ENCODE measurements around the gene VWA3B.
"Not testable (repeated sequence)": the region's sequence is repeated elsewhere in the genome, so short reads cannot be mapped to it uniquely, and the experiment has no call there.

Gene VWA3B

DNA sequence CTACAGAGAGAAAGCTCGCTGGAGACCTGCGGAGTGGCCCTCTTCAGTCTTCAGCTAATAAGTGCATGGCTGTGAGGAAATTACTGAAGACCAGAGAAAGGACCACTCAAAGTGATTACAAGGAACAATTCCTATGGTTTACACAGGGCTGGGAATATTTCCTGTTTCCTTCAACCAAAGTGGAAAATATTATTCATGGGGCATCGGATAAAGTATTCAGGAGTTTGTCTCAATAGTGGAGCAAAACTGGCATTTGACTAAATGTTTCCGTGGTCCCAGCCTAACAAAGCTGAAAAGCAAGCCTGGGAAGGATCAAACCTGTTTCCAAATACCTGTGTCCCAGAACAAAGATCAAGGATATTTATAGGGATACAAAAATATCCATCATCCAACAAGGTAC is 227.3 kb downstream of the VWA3B start:
- no peak for TF ChIP-seq YY1 (IDR thresholded peaks at IDR 0.05; ENCODE audit: insufficient read depth, insufficient read length)
- no peak for TF ChIP-seq SUZ12 (IDR thresholded peaks at IDR 0.05; ENCODE audit: extremely low read depth, insufficient read depth, insufficient read length)
- no peaks in the 10 kb centered on the region for H3K36me3 ChIP-seq (ENCODE audit: insufficient read depth, insufficient read length, low read length)
- no peak for DNase-seq (ENCODE audit: low read depth, low spot score)
- peaks cover 28% of the 10 kb centered on the region for H3K9me3 ChIP-seq (ENCODE audit: insufficient read depth, low read length)
- no peak overlapping the region for H3K9ac ChIP-seq (ENCODE audit: insufficient read length, low read depth)
- no peak overlapping the region for H3K4me3 ChIP-seq (ENCODE audit: insufficient read length, low read depth)
- no peaks in the 10 kb centered on the region for H3K4me1 ChIP-seq (ENCODE audit: insufficient read depth, insufficient read length)
- no peaks in the 10 kb centered on the region for H3K27me3 ChIP-seq (ENCODE audit: insufficient read depth, insufficient read length)

GRCh38 chr2:98315957-98316356 is 229.0 kb downstream of the VWA3B start:
- no peaks in the 10 kb centered on the region for H3K36me3 ChIP-seq (ENCODE audit: insufficient read depth, insufficient read length, low read length)
- peaks cover 45% of the 10 kb centered on the region for H3K9me3 ChIP-seq (ENCODE audit: insufficient read depth, low read length)
- H3K4me3 ChIP-seq (ENCODE audit: insufficient read length, low read depth), result no peak overlapping the region

GRCh38 chr2:98317214-98317613 is 230.2 kb downstream of the VWA3B start:
- Histone ChIP-seq H3K9ac (ENCODE audit: insufficient read length, low read depth) (no peak overlapping the region), H3K9me3 (ENCODE audit: insufficient read depth, low read length) (peaks cover 58% of the 10 kb centered on the region), H3K27me3 (ENCODE audit: insufficient read depth, insufficient read length) (no peaks in the 10 kb centered on the region), H3K4me1 (ENCODE audit: insufficient read depth, insufficient read length) (no peaks in the 10 kb centered on the region), H3K4me3 (ENCODE audit: insufficient read length, low read depth) (no peak overlapping the region), H3K36me3 (ENCODE audit: insufficient read depth, insufficient read length, low read length) (no peaks in the 10 kb centered on the region)
- no peak for DNase-seq (ENCODE audit: low read depth, low spot score)
- TF ChIP-seq ZNF274 (IDR thresholded peaks at IDR 0.05; ENCODE audit: low read depth, low read length), result no peak
- no peak for TF ChIP-seq SUZ12 (IDR thresholded peaks at IDR 0.05; ENCODE audit: extremely low read depth, insufficient read depth, insufficient read length)
- TF ChIP-seq YY1 (IDR thresholded peaks at IDR 0.05; ENCODE audit: insufficient read depth, insufficient read length), result no peak

More at GRCh38 chr2:98315957-98316356, 229.0 kb downstream of the VWA3B start:
- Histone ChIP-seq H3K9ac (ENCODE audit: insufficient read length, low read depth) (no peak overlapping the region), H3K4me1 (ENCODE audit: insufficient read depth, insufficient read length) (no peaks in the 10 kb centered on the region), H3K27me3 (ENCODE audit: insufficient read depth, insufficient read length) (no peaks in the 10 kb centered on the region)
- TF ChIP-seq SUZ12 (IDR thresholded peaks at IDR 0.05; ENCODE audit: extremely low read depth, insufficient read depth, insufficient read length), result no peak
- TF ChIP-seq ZNF274 (IDR thresholded peaks at IDR 0.05; ENCODE audit: low read depth, low read length), result no peak
- no peak for TF ChIP-seq YY1 (IDR thresholded peaks at IDR 0.05; ENCODE audit: insufficient read depth, insufficient read length)
- DNase-seq (ENCODE audit: low read depth, low spot score), result no peak

- not testable (repeated sequence) for H3K27me3 ChIP-seq (ENCODE audit: insufficient read depth, insufficient read length)
- H3K9me3 ChIP-seq (ENCODE audit: insufficient read depth, low read length), result peaks cover 74% of the 10 kb centered on the region
Measured at GRCh38 chr2:98320171-98320570, 233.2 kb downstream of the VWA3B start.

GRCh38 chr2:98324181-98324580 is 237.2 kb downstream of the VWA3B start:
- Histone ChIP-seq H3K36me3 (ENCODE audit: insufficient read depth, insufficient read length, low read length) (no peaks in the 10 kb centered on the region), H3K4me1 (ENCODE audit: insufficient read depth, insufficient read length) (no peaks in the 10 kb centered on the region), H3K4me3 (ENCODE audit: insufficient read length, low read depth) (no peak overlapping the region), H3K27me3 (ENCODE audit: insufficient read depth, insufficient read length) (no peaks in the 10 kb centered on the region), H3K9me3 (ENCODE audit: insufficient read depth, low read length) (peaks cover 61% of the 10 kb centered on the region), H3K9ac (ENCODE audit: insufficient read length, low read depth) (no peak overlapping the region)
- no peak for DNase-seq (ENCODE audit: low read depth, low spot score)
- TF ChIP-seq YY1 (IDR thresholded peaks at IDR 0.05; ENCODE audit: insufficient read depth, insufficient read length), result no peak
- no peak for TF ChIP-seq SUZ12 (IDR thresholded peaks at IDR 0.05; ENCODE audit: extremely low read depth, insufficient read depth, insufficient read length)
- TF ChIP-seq ZNF274 (IDR thresholded peaks at IDR 0.05; ENCODE audit: low read depth, low read length), result no peak

More at GRCh38 chr2:98320171-98320570, 233.2 kb downstream of the VWA3B start:
- H3K36me3 ChIP-seq (ENCODE audit: insufficient read depth, insufficient read length, low read length); DNase-seq (ENCODE audit: low read depth, low spot score); H3K4me3 ChIP-seq (ENCODE audit: insufficient read length, low read depth); H3K4me1 ChIP-seq (ENCODE audit: insufficient read depth, insufficient read length); H3K9ac ChIP-seq (ENCODE audit: insufficient read length, low read depth): not testable (repeated sequence)

- Histone ChIP-seq H3K36me3 (ENCODE audit: insufficient read depth, insufficient read length, low read length) (no peaks in the 10 kb centered on the region), H3K27me3 (ENCODE audit: insufficient read depth, insufficient read length) (no peaks in the 10 kb centered on the region), H3K4me1 (ENCODE audit: insufficient read depth, insufficient read length) (no peaks in the 10 kb centered on the region), H3K9ac (ENCODE audit: insufficient read length, low read depth) (no peak overlapping the region), H3K9me3 (ENCODE audit: insufficient read depth, low read length) (peaks cover 26% of the 10 kb centered on the region), H3K4me3 (ENCODE audit: insufficient read length, low read depth) (no peak overlapping the region)
- no peak for DNase-seq (ENCODE audit: low read depth, low spot score)
- TF ChIP-seq SUZ12 (IDR thresholded peaks at IDR 0.05; ENCODE audit: extremely low read depth, insufficient read depth, insufficient read length) (no peak), YY1 (IDR thresholded peaks at IDR 0.05; ENCODE audit: insufficient read depth, insufficient read length) (no peak), ZNF274 (IDR thresholded peaks at IDR 0.05; ENCODE audit: low read depth, low read length) (no peak)
Measured at GRCh38 chr2:98327776-98328175, 240.8 kb downstream of the VWA3B start.

DNA sequence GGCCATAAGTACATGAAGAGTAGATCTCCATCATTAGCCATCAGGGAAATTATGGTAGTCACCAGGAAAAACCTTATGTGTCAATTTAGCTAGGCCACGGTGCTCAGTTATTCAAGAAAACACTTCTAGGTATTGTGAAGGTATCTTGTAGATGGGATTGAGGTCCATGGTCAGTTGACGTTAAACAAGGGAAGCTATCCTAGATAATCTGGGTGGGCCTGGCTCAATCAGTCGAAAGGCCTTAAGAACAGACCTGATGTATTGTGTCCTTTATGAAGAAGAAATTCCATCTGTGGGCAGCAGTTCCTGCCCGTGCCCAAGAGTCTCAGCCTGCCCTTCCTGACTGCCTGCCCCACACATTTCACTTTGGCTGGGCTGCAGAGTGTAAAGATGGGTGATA is 242.6 kb downstream of the VWA3B start:
- no peaks in the 10 kb centered on the region for H3K27me3 ChIP-seq (ENCODE audit: insufficient read depth, insufficient read length)

GRCh38 chr2:98332989-98333388 is 246.0 kb downstream of the VWA3B start:
- H3K4me3 ChIP-seq (ENCODE audit: insufficient read length, low read depth), result no peak overlapping the region
- no peak overlapping the region for H3K9ac ChIP-seq (ENCODE audit: insufficient read length, low read depth)
- TF ChIP-seq YY1 (IDR thresholded peaks at IDR 0.05; ENCODE audit: insufficient read depth, insufficient read length), result no peak
- TF ChIP-seq SUZ12 (IDR thresholded peaks at IDR 0.05; ENCODE audit: extremely low read depth, insufficient read depth, insufficient read length), result no peak
- no peak for TF ChIP-seq ZNF274 (IDR thresholded peaks at IDR 0.05; ENCODE audit: low read depth, low read length)
- DNase-seq (ENCODE audit: low read depth, low spot score), result no peak
- peaks cover 10% of the 10 kb centered on the region; the same call in 1 of the 2 replicates for H3K9me3 ChIP-seq (ENCODE audit: insufficient read depth, low read length)
- H3K36me3 ChIP-seq (ENCODE audit: insufficient read depth, insufficient read length, low read length), result no peaks in the 10 kb centered on the region
- H3K4me1 ChIP-seq (ENCODE audit: insufficient read depth, insufficient read length), result peaks cover 3% of the 10 kb centered on the region
- H3K27me3 ChIP-seq (ENCODE audit: insufficient read depth, insufficient read length), result peaks cover 12% of the 10 kb centered on the region

More for the DNA sequence above, 242.6 kb downstream of the VWA3B start:
- no peak for TF ChIP-seq YY1 (IDR thresholded peaks at IDR 0.05; ENCODE audit: insufficient read depth, insufficient read length)
- no peak for TF ChIP-seq SUZ12 (IDR thresholded peaks at IDR 0.05; ENCODE audit: extremely low read depth, insufficient read depth, insufficient read length)
- no peak for TF ChIP-seq ZNF274 (IDR thresholded peaks at IDR 0.05; ENCODE audit: low read depth, low read length)
- H3K36me3 ChIP-seq (ENCODE audit: insufficient read depth, insufficient read length, low read length), result no peaks in the 10 kb centered on the region
- no peak overlapping the region for H3K4me3 ChIP-seq (ENCODE audit: insufficient read length, low read depth)
- H3K9me3 ChIP-seq (ENCODE audit: insufficient read depth, low read length), result peaks cover 15% of the 10 kb centered on the region; the same call in 1 of the 2 replicates
- no peaks in the 10 kb centered on the region for H3K4me1 ChIP-seq (ENCODE audit: insufficient read depth, insufficient read length)
- DNase-seq (ENCODE audit: low read depth, low spot score), result no peak
- no peak overlapping the region for H3K9ac ChIP-seq (ENCODE audit: insufficient read length, low read depth)

Measured in NT2/D1 (cell line).